ENCODE data around the gene PCDHGA10. TPM values are rescaled to one million over a fixed set of nuclear protein-coding genes. Genes with fewer than 3 reads are reported as not detected.

PCDHGA10 gene
- polyA plus RNA-seq, 1 of the 3 experiments (the other 2 are of a cell fraction), result 2.0 TPM

DNA sequence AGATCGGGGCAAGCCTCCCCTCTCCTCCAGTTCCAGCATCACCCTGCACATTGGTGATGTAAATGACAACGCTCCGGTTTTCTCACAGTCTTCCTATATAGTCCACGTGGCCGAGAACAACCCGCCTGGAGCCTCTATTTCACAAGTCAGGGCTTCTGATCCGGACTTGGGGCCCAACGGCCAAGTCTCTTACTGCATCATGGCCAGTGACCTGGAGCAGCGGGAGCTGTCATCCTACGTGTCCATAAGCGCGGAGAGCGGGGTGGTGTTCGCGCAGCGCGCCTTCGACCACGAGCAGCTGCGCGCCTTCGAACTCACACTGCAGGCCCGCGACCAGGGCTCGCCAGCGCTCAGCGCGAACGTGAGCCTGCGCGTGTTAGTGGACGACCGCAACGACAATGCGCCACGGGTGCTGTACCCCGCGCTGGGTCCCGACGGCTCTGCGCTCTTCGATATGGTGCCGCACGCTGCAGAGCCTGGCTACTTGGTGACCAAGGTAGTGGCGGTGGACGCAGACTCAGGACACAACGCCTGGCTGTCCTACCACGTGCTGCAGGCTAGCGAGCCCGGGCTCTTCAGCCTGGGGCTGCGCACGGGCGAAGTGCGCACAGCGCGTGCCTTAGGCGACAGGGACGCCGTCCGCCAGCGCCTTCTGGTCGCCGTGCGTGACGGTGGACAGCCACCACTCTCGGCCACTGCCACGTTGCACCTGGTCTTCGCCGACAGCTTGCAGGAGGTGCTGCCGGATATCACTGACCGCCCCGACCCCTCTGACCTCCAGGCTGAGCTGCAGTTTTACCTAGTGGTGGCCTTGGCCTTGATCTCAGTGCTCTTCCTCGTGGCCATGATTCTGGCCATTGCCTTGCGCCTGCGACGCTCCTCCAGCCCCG, 23.4 kb upstream of the PCDHGA10 start:
- CTCF ChIA-PET, result interaction anchor here (1.1 to 2.4 kb wide), 3 partner anchors 135 to 515 kb away, joined by 3 to 11 read pairs (median 4); no protein-coding TSS in a partner anchor
- TF ChIP-seq, protein P1, sequence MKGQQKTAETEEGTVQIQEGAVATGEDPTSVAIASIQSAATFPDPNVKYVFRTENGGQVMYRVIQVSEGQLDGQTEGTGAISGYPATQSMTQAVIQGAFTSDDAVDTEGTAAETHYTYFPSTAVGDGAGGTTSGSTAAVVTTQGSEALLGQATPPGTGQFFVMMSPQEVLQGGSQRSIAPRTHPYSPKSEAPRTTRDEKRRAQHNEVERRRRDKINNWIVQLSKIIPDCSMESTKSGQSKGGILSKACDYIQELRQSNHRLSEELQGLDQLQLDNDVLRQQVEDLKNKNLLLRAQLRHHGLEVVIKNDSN (IDR thresholded peaks at IDR 0.05; ENCODE audit: borderline replicate concordance, low read depth), result no peak
- TF ChIP-seq GABPA (IDR thresholded peaks at IDR 0.05; ENCODE audit: low read depth), result no peak
- no peak for TF ChIP-seq YY1 (IDR thresholded peaks at IDR 0.05; ENCODE audit: low read depth)
- TF ChIP-seq, protein P2, sequence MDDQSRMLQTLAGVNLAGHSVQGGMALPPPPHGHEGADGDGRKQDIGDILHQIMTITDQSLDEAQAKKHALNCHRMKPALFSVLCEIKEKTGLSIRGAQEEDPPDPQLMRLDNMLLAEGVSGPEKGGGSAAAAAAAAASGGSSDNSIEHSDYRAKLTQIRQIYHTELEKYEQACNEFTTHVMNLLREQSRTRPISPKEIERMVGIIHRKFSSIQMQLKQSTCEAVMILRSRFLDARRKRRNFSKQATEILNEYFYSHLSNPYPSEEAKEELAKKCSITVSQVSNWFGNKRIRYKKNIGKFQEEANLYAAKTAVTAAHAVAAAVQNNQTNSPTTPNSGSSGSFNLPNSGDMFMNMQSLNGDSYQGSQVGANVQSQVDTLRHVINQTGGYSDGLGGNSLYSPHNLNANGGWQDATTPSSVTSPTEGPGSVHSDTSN (IDR thresholded peaks at IDR 0.05), result no peak
- no peak for TF ChIP-seq CHD2 (IDR thresholded peaks at IDR 0.05; ENCODE audit: low read length, partially characterized antibody)
- no peak for TF ChIP-seq TAF1 (IDR thresholded peaks at IDR 0.05; ENCODE audit: borderline replicate concordance, low read depth, low read length)
- no peak for TF ChIP-seq RAD21 (IDR thresholded peaks at IDR 0.05; ENCODE audit: low read length)
- TF ChIP-seq FOXJ3 (CRISPR knock-in tag; IDR thresholded peaks at IDR 0.05), result no peak
- no peak for TF ChIP-seq NRF1 (IDR thresholded peaks at IDR 0.05; ENCODE audit: low read depth, low read length)
- TF ChIP-seq EZH2phosphoT487 (IDR thresholded peaks at IDR 0.05; ENCODE audit: borderline replicate concordance, low read depth), result no peak
- TF ChIP-seq MAX (IDR thresholded peaks at IDR 0.05; ENCODE audit: low read depth), result no peak
- no peak for TF ChIP-seq TEAD4 (IDR thresholded peaks at IDR 0.05; ENCODE audit: borderline replicate concordance, insufficient read depth)
- no peak for TF ChIP-seq MEF2A (IDR thresholded peaks at IDR 0.05; ENCODE audit: borderline replicate concordance, low read depth)
- TF ChIP-seq RXRA (IDR thresholded peaks at IDR 0.05; ENCODE audit: borderline replicate concordance, low read depth), result no peak
- no peak for TF ChIP-seq MXI1 (IDR thresholded peaks at IDR 0.05; ENCODE audit: low read depth, low read length)
- no peak for TF ChIP-seq FOXM1 (IDR thresholded peaks at IDR 0.05; ENCODE audit: low read depth)
- no peak for TF ChIP-seq FOSL2 (IDR thresholded peaks at IDR 0.05; ENCODE audit: borderline replicate concordance, low read depth)
- TF ChIP-seq RFX5 (IDR thresholded peaks at IDR 0.05; ENCODE audit: low read length), result no peak
- WGBS (ENCODE audit: low lambda C conversion rate), result 83% methylated on average over 50 of the region's 77 CpGs
- POLR2A ChIA-PET, result no interaction called here
- H3K79me2 ChIP-seq (ENCODE audit: insufficient read depth), result no peaks in the 10 kb centered on the region
- H3K9me3 ChIP-seq, result peaks cover 7% of the 10 kb centered on the region; the same call in 1 of the 2 replicates
- H3F3A ChIP-seq (replicated peaks; ENCODE audit: insufficient read depth), result no peaks in the 10 kb centered on the region
- no peaks in the 10 kb centered on the region for H4K20me1 ChIP-seq (ENCODE audit: insufficient read depth)
- H3K27me3 ChIP-seq (ENCODE audit: insufficient read depth), result no peaks in the 10 kb centered on the region
- no peaks in the 10 kb centered on the region for H3K9me2 ChIP-seq
- no peak overlapping the region; a peak in 1 of 4 replicates for H3K4me3 ChIP-seq (ENCODE audit: low read depth in 2 of 2, low read length in 1 of 2)
- no peak overlapping the region for H3K4me2 ChIP-seq
- no peak overlapping the region for H3K9ac ChIP-seq
- DNase-seq, result no peak
- H3K27ac ChIP-seq (ENCODE audit: low read depth in 2 of 2, low read length in 1 of 2), result no peak overlapping the region
- no peaks in the 10 kb centered on the region for H3K4me1 ChIP-seq (ENCODE audit: control insufficient read depth in 1 of 2, insufficient read depth in 2 of 2, low read depth in 1 of 2, low read length in 1 of 2)
- H3K36me3 ChIP-seq (replicated peaks in 1 of 2; ENCODE audit: control insufficient read depth in 1 of 2, insufficient read depth in 2 of 2, low read length in 1 of 2), result peaks cover 0 to 19% of the 10 kb centered on the region in 2 experiments
- H2AFZ ChIP-seq (ENCODE audit: low read depth), result no peak overlapping the region

Measured in SK-N-SH (cell line).